H1 (cell line): ENCODE data around the gene CAPN1. TPM values are rescaled to one million over a fixed set of nuclear protein-coding genes. Genes with fewer than 3 reads are reported as not detected.

Experiments
- CHD7 ChIP-seq: fragments of 300-600 bp; sonication (generic); IDR thresholded peaks from 2 replicates; pipeline ENCODE4 v1.7.1; 2012; ENCODE audit warnings: low read length, moderate library complexity, mild to moderate bottlenecking, inconsistent platforms; ENCODE audit not compliant: insufficient replicate concordance
- CREB1 ChIP-seq: IDR thresholded peaks from 2 replicates; pipeline ENCODE4 v1.6.1; 2012; ENCODE audit warnings: inconsistent platforms
- E2F6 ChIP-seq: IDR thresholded peaks from 2 replicates; pipeline ENCODE4 v1.6.1; 2012; ENCODE audit warnings: inconsistent platforms
- GTF2F1 ChIP-seq: IDR thresholded peaks from 2 replicates; pipeline ENCODE4 v1.6.1; 2012; ENCODE audit warnings: low read depth, low read length, improper control_type of control experiment, borderline replicate concordance
- MAFK ChIP-seq: IDR thresholded peaks from 2 replicates; pipeline ENCODE4 v1.6.1; 2012; ENCODE audit warnings: low read depth, mild to moderate bottlenecking, improper control_type of control experiment, low read length
- TEAD4 ChIP-seq: IDR thresholded peaks from 2 replicates; pipeline ENCODE4 v1.6.1; 2012; ENCODE audit warnings: low read depth, low read length, inconsistent platforms, mixed read lengths
- USF2 ChIP-seq: IDR thresholded peaks from 2 replicates; pipeline ENCODE4 v1.6.1; 2011; ENCODE audit warnings: low read length, improper control_type of control experiment
- polyA plus RNA-seq, 7 experiments: library from polyadenylated mRNA; depleted of rRNA in 3 of 7; stranded (reverse) in 5 of 7; unstranded in 2 of 7; fragments of >200 nt in 5 of 7; fragments of 200-250 nt in 2 of 7; gene quantifications; 1 replicate in 5 of 7; 2 replicates in 1 of 7; 4 replicates in 1 of 7; pipeline versions ENCODE4 v1.2.1 to v1.2.3, GENCODE V29; 2011 to 2013; ENCODE audit warnings: missing spikeins in 2 of 7, mixed read lengths in 2 of 7
- total RNA-seq: library from RNA; stranded (reverse); fragmentation: NEBNext Ultra II Directional; extraction: Animal tissue kit (Norgen Biotek cat#: 25700); gene quantifications from 2 replicates; pipeline ENCODE4 v1.2.1, GENCODE V29; 2021

Gene CAPN1
- total and polyA plus RNA-seq, 2 of the 8 experiments (the other 6 are each of a cell fraction or from before 2014, with no cell fraction given), result 194 to 233 TPM

GRCh38 chr11:65160643-65161042 is 21.1 kb upstream of the CAPN1 start (continued):
- TF ChIP-seq CHD7, result no peak
- TF ChIP-seq E2F6, result no peak
- no peak for TF ChIP-seq GTF2F1
- no peak for TF ChIP-seq CREB1
- no peak for TF ChIP-seq USF2
- no peak for TF ChIP-seq TEAD4
- no peak for TF ChIP-seq MAFK
